Activated CD4-positive, alpha-beta T cell treated with anti-CD3 and anti-CD28 coated beads for 24 hours (primary cell): ENCODE data around the gene LZIC.

ENCODE experiments used
- DNase-seq, 2 donors: peaks; one replicate each; pipeline ENCODE4 v3.0.0-alpha.2; 2020; ENCODE audit warnings: low read depth in 2 of 2

LZIC gene

GRCh38 chr1:9886092-9886742 is 57.0 kb downstream of the LZIC start:
- DNase-seq, result no peak

GRCh38 chr1:9884805-9885204 is 58.4 kb downstream of the LZIC start:
- no peak for DNase-seq

- DNase-seq, result no peak
Observed at GRCh38 chr1:9883585-9884449, 59.4 kb downstream of the LZIC start.

- DNase-seq, result no peak
Observed at GRCh38 chr1:9882945-9883303, 60.3 kb downstream of the LZIC start.

GRCh38 chr1:9882296-9882944 is 60.8 kb downstream of the LZIC start:
- DNase-seq, result no peak

- DNase-seq, result no peak
Observed at GRCh38 chr1:9881838-9882249, 61.3 kb downstream of the LZIC start.
